Dermis blood vessel endothelial cell (primary cell): ENCODE data around the gene TCF7L2. TPM values are rescaled to one million over a fixed set of nuclear protein-coding genes. Genes with fewer than 3 reads are reported as not detected.
A peak's percentile ranks its signal among the peaks of the same experiment; 100 is the strongest.

ENCODE experiments used
- DNase-seq: peaks from one replicate; pipeline ENCODE4 v3.0.0; 2010
- total RNA-seq: library from RNA; depleted of rRNA; stranded (reverse); fragments of >200 nt; gene quantifications from 2 replicates; pipeline ENCODE4 v1.2.3, GENCODE V29; 2014

Gene TCF7L2
- total RNA-seq, 1 donor from 2014 or later, result 2.9 TPM

- no peak for DNase-seq
Measured at GRCh38 chr10:112948196-112948595, 1.9 kb upstream of the TCF7L2 start.

DNA sequence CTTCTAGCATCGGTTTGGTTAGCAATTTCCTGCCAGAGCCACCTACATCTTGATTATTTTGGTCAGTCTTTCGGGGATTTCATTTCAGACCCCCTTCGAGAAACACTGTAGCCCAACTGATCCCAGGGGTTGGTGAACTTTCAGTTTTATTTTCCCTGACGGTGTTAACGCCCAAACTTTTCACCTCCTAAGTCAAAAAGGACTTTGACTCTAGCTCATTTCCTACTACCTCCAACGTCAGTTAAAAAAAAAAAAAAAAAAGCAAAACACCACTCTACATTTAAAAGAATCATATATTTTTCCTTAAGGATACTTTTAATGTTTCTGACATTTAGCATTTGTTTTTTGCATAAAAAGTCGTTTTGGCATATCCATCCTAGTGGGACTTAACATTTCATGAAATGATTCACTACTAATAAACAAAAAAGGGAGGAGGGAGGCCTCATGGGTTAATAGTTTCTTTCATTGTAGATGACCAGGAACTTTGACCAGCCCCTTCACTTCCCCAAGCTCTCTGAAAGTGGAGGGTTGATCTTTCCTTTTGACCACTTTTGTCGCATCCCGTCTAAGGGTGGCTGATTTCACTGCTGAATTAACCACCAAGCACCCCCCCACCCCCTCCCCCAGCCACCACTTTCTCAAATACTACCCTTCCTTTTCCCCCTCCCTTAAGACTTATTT lies 764 bp upstream of the TCF7L2 start:
- peak; percentile 64 for DNase-seq

GRCh38 chr10:112950714-112951358 lies 789 bp downstream of the TCF7L2 start:
- peak; percentile 60 for DNase-seq

- DNase-seq, result peak; percentile 68
Measured at GRCh38 chr10:112951359-112952281, 1.6 kb downstream of the TCF7L2 start.

GRCh38 chr10:112952282-112953173 lies 2.5 kb downstream of the TCF7L2 start:
- DNase-seq, result peak; percentile 51

DNA sequence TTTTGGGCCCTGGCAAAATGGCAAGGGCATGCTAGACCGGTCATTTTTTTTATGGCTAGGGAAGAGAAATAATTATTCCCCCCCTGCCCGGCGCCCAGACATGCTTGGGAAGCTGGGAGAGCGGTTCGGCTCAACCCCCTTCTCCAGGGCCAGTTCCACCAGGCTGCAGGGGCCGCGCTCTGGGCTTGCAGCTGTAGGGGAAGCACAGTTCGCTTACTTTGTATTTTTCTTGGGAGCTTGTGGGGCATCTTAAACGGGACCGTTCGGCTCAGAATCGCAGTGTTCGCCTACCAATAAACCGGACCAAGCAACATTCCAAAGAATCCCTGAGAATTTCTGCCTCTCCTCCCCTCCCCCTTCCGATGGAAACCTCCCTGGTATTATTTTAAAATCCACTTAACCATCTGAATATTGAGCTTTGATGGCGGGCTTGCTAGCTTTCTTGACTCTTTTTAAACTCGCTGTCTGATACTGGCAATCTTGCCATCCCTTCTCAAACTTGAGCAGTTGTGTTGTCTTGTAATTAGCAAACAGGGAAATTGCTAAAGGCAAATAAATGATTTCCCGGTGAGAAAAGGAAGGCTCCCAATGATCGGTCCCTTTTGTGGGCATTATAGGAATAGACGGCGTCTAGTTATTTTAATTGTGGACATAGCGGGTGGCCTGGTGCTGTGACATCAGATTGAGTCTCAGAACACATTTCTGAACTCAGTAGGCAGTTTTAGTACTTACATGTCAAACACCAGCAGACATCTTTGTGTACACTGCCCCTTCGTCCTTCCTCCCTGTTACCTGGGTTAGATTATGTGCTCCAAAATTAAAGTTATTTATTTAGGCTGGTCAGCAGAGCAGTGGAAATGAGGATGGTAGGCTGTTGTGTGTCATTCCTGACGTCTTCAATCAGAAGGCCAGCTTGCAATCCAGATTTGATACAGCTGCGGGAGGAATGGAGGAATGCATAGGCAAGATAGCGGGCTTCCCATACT lies 3.4 kb downstream of the TCF7L2 start:
- DNase-seq, result peak; percentile 57

DNA sequence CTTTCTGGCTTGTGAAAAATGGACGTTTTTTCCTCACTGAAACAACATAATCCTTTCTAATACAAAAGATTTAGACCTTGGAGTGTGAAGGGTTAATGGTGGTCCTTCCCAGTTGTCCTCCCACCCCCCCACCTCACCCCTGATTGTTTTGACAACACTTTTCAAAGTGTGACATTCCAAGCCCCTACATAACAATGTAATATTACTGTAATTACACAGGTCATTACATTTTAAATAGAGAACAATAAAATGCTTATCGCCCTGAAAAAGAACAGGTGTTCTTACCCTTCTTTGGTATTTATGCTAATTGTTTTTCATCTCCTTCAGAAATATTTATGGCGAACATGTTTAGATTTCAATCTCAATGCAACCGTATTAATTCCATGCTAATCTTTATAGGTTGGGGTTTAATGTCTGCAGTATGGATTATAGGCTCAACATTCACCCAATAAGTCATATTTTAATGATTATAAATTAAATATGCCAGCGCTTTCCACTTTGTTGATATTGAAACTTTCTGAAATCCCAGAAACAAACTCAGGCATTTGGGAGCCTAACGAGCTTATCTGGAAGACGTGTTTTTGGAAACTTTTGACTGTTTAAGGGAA lies 5.0 kb downstream of the TCF7L2 start:
- DNase-seq, result no peak

DNA sequence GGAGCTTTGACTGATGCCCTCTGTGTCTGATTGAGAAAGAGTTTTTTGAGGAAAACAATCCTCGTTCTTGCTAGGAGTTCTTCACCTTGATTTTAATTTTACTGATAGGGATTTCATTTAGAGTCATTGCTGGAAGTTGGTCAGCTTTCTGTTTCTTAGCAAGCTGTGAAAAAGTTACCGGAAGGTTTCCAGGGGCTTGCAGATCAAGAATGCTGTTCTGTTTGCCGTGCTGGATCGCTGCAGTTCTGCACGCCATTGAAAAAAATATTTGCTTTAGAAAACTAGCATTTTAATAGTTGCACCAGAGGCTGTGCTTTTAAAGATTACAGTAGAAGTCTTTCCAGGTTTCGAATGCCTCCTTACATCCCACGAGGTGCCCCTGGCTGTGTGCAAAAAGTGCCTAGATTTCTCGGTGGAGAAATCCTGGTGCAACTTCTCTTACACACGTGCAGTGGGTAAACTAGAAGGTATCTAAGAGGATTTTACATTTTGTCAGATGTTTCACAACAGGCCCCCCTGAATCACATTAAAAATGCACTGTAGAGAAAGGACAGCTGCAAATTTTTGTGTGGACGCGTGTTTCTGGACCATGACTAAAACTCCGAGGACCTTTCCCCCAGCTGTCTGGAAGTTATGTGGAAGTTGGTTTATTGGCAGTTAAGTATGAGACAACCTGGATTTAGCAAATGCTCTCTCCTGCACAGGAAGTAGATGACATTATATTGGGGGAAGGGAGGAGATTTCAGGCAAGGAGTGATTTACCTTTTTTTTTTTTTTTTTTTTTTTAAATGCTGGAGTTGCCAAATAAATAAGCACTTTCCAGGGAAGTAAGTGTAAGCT lies 5.8 kb downstream of the TCF7L2 start:
- peak; percentile 39 for DNase-seq

DNA sequence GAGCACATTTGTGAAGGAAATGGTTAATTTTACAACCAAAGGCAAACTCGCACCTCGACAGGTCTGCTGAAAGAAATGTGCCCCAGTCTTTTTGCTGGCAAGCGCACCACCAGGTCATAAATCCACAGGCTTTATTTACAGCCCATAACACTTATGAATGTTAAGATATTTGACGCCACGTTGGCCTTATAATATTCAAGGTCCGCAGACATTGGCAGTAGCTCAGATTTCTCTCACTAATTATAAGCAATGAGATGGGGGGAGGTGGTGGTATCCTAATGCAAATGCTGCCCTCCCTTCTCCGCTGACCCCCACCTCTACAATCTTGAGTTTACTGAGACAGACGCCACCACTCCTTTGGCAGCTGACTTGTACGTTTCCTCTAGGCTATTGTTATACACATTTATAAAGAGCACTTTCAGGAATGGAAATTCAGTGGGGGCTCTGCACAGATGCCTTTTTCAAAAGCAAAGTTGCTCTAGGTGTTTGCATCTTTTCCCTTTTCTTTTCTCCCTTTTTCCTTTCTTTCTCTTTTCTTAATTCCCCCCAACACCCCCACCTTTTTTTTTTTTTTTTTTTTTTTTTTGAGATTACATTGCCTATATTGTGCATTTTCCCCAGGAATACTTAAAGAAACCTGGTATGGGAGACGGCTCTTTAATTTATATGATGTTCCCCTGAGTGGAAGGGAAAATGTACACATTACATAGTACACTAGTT lies 6.7 kb downstream of the TCF7L2 start:
- peak; percentile 33 for DNase-seq

DNA sequence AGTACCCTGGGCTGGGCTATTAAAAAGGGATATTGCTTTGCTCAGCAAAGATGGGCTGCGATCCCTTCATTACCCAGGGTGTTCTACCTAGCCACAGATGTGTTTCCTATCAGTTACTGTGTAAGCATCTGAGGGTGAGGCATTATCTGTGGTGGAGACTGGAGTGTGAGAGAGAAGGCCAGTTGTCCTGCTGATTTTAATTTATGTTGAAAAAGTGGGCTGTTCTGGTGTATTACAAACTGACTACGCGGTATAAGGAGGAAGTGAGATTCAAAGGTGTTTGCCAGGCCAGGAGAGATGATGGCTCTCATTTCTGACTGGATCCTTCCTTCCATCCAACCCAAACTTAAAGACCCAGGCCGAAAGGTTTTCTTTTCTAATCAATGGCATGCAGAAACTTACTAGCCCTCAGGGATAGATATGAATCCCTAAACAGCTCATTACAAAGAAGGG lies 7.6 kb downstream of the TCF7L2 start:
- no peak for DNase-seq

DNA sequence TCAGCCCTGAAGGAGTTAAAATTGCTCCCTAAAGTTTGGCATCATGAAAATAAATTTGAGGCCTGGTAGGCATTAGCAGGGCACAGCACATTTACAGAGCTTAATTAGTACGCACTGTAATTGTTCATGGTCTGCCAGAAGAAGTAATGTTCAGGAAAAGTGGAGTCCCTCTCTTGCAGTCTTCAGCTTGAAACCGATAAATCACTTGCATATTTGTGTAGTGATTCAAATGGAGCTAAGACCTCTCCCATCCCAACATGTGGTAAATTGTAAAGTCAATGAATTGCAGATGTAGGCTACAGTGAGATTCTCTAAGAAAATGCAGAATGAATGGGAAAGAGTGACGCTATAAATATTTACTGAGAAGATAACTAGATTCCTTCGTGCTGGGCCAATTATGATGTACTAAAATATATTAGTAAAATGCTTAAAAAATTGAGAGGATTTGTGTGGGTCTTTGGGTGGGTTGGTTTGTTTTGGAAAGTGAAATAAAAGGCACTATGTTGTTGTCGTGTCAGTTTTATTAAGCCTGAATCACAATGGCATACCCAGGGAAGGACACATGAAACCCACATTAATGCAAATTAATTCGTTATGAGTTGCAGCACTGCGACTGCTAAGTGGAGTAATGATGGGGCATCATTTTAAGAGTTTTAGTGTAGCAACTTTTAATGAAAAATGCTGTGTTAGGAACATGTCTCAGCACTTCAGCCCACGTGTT lies 8.4 kb downstream of the TCF7L2 start:
- no peak for DNase-seq

GRCh38 chr10:112959207-112959838 lies 9.3 kb downstream of the TCF7L2 start:
- DNase-seq, result peak; percentile 32

DNA sequence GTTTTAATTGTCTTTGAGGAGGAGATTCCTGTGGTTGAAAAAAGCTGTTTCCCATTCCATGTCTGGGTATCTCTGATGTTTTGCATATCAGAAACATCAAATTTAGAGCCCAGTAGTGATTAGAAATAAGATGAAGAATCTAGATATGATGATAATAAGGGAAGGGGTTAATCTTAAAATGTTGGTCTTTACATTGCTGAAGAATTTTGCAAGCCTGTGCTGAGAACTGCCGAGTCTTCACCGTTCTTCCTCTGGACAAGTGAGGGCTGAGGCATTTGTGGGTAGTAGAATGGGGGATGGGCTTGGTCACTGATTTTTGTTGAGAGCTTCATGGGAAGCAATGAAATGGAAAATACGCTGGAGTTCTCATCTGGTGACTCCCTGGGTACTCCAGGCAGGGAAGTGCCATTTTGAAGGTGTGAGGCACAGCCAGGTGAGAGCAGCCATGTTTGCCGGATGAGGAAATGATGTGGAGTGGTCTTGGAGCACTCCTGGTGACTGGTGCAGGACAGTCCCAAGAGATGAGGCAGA lies 10.2 kb downstream of the TCF7L2 start:
- DNase-seq, result no peak

- no peak for DNase-seq
Measured at GRCh38 chr10:112961609-112962008, 11.6 kb downstream of the TCF7L2 start.

GRCh38 chr10:112962343-112962742 lies 12.3 kb downstream of the TCF7L2 start:
- no peak for DNase-seq

- DNase-seq, result no peak
Measured at GRCh38 chr10:112963835-112964234, 13.8 kb downstream of the TCF7L2 start.

DNA sequence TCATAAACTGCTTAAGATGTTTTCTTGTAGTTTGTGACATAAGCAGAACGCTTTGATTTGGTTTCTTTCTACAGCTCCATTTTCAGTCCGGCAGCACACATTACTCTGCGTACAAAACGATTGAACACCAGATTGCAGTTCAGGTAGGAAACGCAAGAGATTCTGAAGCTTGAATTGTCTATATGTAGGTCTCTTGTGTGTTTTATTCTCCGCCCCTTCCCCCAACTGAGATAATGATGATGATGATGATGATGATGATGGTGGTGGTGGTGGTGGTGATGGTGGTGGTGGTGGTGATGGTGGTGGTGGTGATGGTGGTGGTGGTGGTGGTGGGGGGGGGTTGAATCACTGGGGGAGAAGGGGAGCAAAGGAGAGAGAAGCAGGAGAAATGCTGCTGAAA lies 14.4 kb downstream of the TCF7L2 start:
- DNase-seq, result no peak
